ENCODE data around the gene CCDC8. TPM values are rescaled to one million over a fixed set of nuclear protein-coding genes. Genes with fewer than 3 reads are reported as not detected.

The CCDC8 gene
- total RNA-seq, 1 experiment from 2014 or later = 27.5 TPM

DNA sequence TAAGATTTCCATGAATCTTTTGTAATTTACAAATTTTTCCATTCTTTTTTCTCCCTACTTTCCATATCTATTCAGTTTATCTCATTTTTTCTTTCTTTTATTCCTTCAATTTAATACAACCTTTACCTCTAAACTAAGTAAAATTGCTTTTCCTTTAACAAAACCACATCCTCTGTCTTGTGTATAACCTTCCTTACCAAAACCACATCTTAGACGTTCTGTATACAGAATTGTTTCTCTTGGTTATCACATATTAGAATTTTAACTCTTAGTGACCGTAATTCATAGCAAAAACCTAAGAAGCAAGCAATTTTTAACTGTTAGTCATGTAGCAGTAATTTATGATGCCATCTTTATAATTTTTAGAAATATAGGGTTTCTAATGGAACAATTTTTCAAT, 51.4 kb downstream of the CCDC8 start:
- Histone ChIP-seq H2AFZ (ENCODE audit: low read length) (no peak overlapping the region), H2BK20ac (ENCODE audit: low read depth, low read length, poor library complexity, severe bottlenecking) (no peak overlapping the region), H3K27me3 (ENCODE audit: insufficient read depth, low read length) (no peaks in the 10 kb centered on the region), H4K20me1 (ENCODE audit: control insufficient read depth, insufficient read depth, insufficient read length) (no peaks in the 10 kb centered on the region), H2AK5ac (ENCODE audit: insufficient read length, low read length) (no peak overlapping the region), H3K14ac (ENCODE audit: insufficient read depth, low read length) (no peak overlapping the region), H3T11ph (ENCODE audit: low read length) (no peak overlapping the region), H3K9ac (ENCODE audit: extremely low read depth, insufficient read length, low read length) (no peak overlapping the region), H2BK120ac (ENCODE audit: low read depth, low read length, poor library complexity, severe bottlenecking) (no peak overlapping the region), H3K23ac (ENCODE audit: insufficient read length, low read depth, low read length) (no peak overlapping the region), H4K8ac (replicated peaks; ENCODE audit: insufficient read length, low read depth, low read length) (no peak overlapping the region), H4K5ac (ENCODE audit: insufficient read length, low read depth, low read length) (no peak overlapping the region), H3K79me2 (ENCODE audit: insufficient read depth, low read length) (no peaks in the 10 kb centered on the region; the same call in 1 of the 2 replicates), H3K27ac (ENCODE audit: insufficient read length, low read depth, low read length) (no peak overlapping the region), H3K9me3 (ENCODE audit: control insufficient read depth, low read depth, low read length) (no peaks in the 10 kb centered on the region), H3K23me2 (ENCODE audit: insufficient read length, low read depth, low read length, poor library complexity, severe bottlenecking) (no peaks in the 10 kb centered on the region), H3K4me2 (ENCODE audit: insufficient read depth, insufficient read length, low read length) (no peak overlapping the region), H3K4ac (ENCODE audit: low read depth, low read length) (no peak overlapping the region), H2BK15ac (ENCODE audit: low read depth, low read length) (no peak overlapping the region), H3K56ac (ENCODE audit: insufficient read length, low read depth, low read length) (no peak overlapping the region), H2BK12ac (ENCODE audit: insufficient read length, low read depth, low read length) (no peak overlapping the region), H4K91ac (ENCODE audit: insufficient read length, low read depth, low read length) (no peak overlapping the region), H2BK5ac (ENCODE audit: insufficient read length, low read length) (no peak overlapping the region), H3K18ac (ENCODE audit: insufficient read length, low read depth, low read length) (no peak overlapping the region), H3K4me1 (ENCODE audit: insufficient read depth, low read length) (no peaks in the 10 kb centered on the region), H3K79me1 (ENCODE audit: insufficient read depth, low read depth, low read length, poor library complexity, severe bottlenecking) (peaks cover 16% of the 10 kb centered on the region)
- WGBS (ENCODE audit: extremely low coverage, insufficient read length, low lambda C conversion rate) = no CpG with 5 or more reads among the region's 2 CpGs
- peaks cover 7 to 14% of the 10 kb centered on the region in 2 experiments; a peak in 3 of 4 replicates for H3K4me1 Mint-ChIP-seq
- no peaks in the 10 kb centered on the region for H3K27me3 Mint-ChIP-seq (ENCODE audit: low read depth)
- no peak for DNase-seq
- H3K4me3 Mint-ChIP-seq = no peak overlapping the region
- H3K27ac Mint-ChIP-seq = peak overlapping the region in 1 of 3 experiments; percentile 18; a peak in 1 of 7 replicates
- no peaks in the 10 kb centered on the region for H3K9me3 Mint-ChIP-seq
- no peak for TF ChIP-seq CTCF (conservative IDR thresholded peaks at IDR 0.05)
- H3K36me3 Mint-ChIP-seq (ENCODE audit: insufficient read depth in 1 of 3, low read depth in 3 of 3) = peaks cover 17 to 46% (median 42%) of the 10 kb centered on the region in 3 experiments; a peak in 6 of 7 replicates

Other genes starting within 250 kb of the CCDC8 start
- not detected in 2 replicates for gene IGFL1, start 183.8 kb downstream of the CCDC8 start, total RNA-seq (2021)
- gene HIF3A, start 116.5 kb downstream of the CCDC8 start, total RNA-seq (2021) = 31.5 and 31.9 TPM in 2 replicates
- 108 and 111 TPM in 2 replicates for gene PPP5C, start 66.5 kb downstream of the CCDC8 start, total RNA-seq (2021)
- 1.7 and 1.8 TPM in 2 replicates for gene PNMA8C, start 15.4 kb upstream of the CCDC8 start, total RNA-seq (2021)
- gene PNMA8A, start 58.0 kb upstream of the CCDC8 start, total RNA-seq (2021) = 22.6 and 23.2 TPM in 2 replicates
- 1.4 and 1.5 TPM in 2 replicates for gene PNMA8B, start 82.3 kb upstream of the CCDC8 start, total RNA-seq (2021)
- 339 and 343 TPM in 2 replicates for gene CALM3, start 187.8 kb upstream of the CCDC8 start, total RNA-seq (2021)
- not detected in 2 replicates for gene PTGIR, start 211.5 kb upstream of the CCDC8 start, total RNA-seq (2021)
- gene GNG8, start 222.6 kb upstream of the CCDC8 start, total RNA-seq (2021) = not detected in 2 replicates
- 0.87 and 1.1 TPM in 2 replicates for gene DACT3, start 247.6 kb upstream of the CCDC8 start, total RNA-seq (2021)